HG03442 (cell line): ENCODE data around the gene CAPN9.
"Not testable (repeated sequence)": the region's sequence is repeated elsewhere in the genome, so short reads cannot be mapped to it uniquely, and the experiment has no call there.

Experiments used
- ATAC-seq: cut with Tn5 transposase; IDR thresholded peaks from one replicate; pipeline ENCODE4 v1.9.1; 2021; ENCODE audit warnings: mild to moderate bottlenecking, moderate library complexity; ENCODE audit not compliant: unreplicated experiment

The CAPN9 gene

GRCh38 chr1:230747127-230747730 is at the start of gene CAPN9:
Gene CAPN9, plus strand, starts transcription at chr1:230747388. Its CDS starts 109 bp downstream, at chr1:230747497.
- no peak for ATAC-seq

- no peak for ATAC-seq
These were observed 49.1 kb upstream of the CAPN9 start for GRCh38 chr1:230698130-230698529.

- ATAC-seq: not testable (repeated sequence)
These were observed 48.2 kb upstream of the CAPN9 start for GRCh38 chr1:230698964-230699363.

GRCh38 chr1:230699716-230700115 is 47.5 kb upstream of the CAPN9 start:
- no peak for ATAC-seq

GRCh38 chr1:230700132-230700531 is 47.1 kb upstream of the CAPN9 start:
- no peak for ATAC-seq

GRCh38 chr1:230701434-230701833 is 45.8 kb upstream of the CAPN9 start:
- ATAC-seq: no peak

GRCh38 chr1:230701895-230702768 is 45.1 kb upstream of the CAPN9 start:
- ATAC-seq: no peak

GRCh38 chr1:230702934-230703678 is 44.1 kb upstream of the CAPN9 start:
- no peak for ATAC-seq

GRCh38 chr1:230703679-230704385 is 43.4 kb upstream of the CAPN9 start:
- no peak for ATAC-seq

- no peak for ATAC-seq
These were observed 42.4 kb upstream of the CAPN9 start for GRCh38 chr1:230704830-230705229.

- ATAC-seq: no peak
These were observed 41.7 kb upstream of the CAPN9 start for GRCh38 chr1:230705289-230706019.

GRCh38 chr1:230706020-230706699 is 41.0 kb upstream of the CAPN9 start:
- ATAC-seq: no peak

- no peak for ATAC-seq
These were observed 40.1 kb upstream of the CAPN9 start for GRCh38 chr1:230706887-230707731.

GRCh38 chr1:230707732-230708630 is 39.2 kb upstream of the CAPN9 start:
- ATAC-seq: no peak

- no peak for ATAC-seq
These were observed 38.3 kb upstream of the CAPN9 start for GRCh38 chr1:230708631-230709580.

- ATAC-seq: no peak
These were observed 37.3 kb upstream of the CAPN9 start for GRCh38 chr1:230709619-230710542.
